Colonic mucosa (tissue), 4 donors: ENCODE data around the gene TTC27. TPM values are rescaled to one million over a fixed set of nuclear protein-coding genes. Genes with fewer than 3 reads are reported as not detected.

Source experiments
- DNase-seq: peaks from one replicate; pipeline ENCODE4 v3.0.0-alpha.2; 2020
- H3K27ac ChIP-seq: fragments of 200-600 bp; one replicate; pipeline ENCODE4 v1.8.0; 2021
- H3K27me3 ChIP-seq: fragments of 200-600 bp; one replicate; pipeline ENCODE4 v1.8.0; 2021
- H3K36me3 ChIP-seq: fragments of 200-600 bp; one replicate; pipeline ENCODE4 v1.8.0; 2021
- H3K4me1 ChIP-seq: fragments of 200-600 bp; one replicate; pipeline ENCODE4 v1.8.0; 2021; ENCODE audit warnings: mild to moderate bottlenecking
- H3K4me3 ChIP-seq: fragments of 200-600 bp; one replicate; pipeline ENCODE4 v1.8.0; 2021
- H3K9ac ChIP-seq, 2 donors: one replicate each; pipeline ENCODE4 v1.7.0; 2013; ENCODE audit warnings: control low read depth in 2 of 2, low read depth in 2 of 2, low read length in 2 of 2
- H3K9me3 ChIP-seq: fragments of 200-600 bp; one replicate; pipeline ENCODE4 v1.8.0; 2021
- intact Hi-C: fragments of 100-400 bp; cut with DNase I; formaldehyde crosslinking; loops from one replicate; pipeline ENCODE4 v1.14.1; 2022
- total RNA-seq, 2 donors: library from RNA; stranded (reverse); fragmentation: NEBNext Ultra II Directional in 1 of 2; extraction: Animal tissue kit (Norgen Biotek cat#: 25700) in 1 of 2; gene quantifications; one replicate each; pipeline ENCODE4 v1.2.1, GENCODE V29; 2021
- TF ChIP-seq, protein P1 (sequence below): fragments of 200-600 bp; IDR thresholded peaks from one replicate; pipeline ENCODE4 v1.8.0; 2022; ENCODE audit warnings: antibody characterized with exemption, mild to moderate bottlenecking
- donor health status: healthy.
- donor health status: DM: no; HTN: no; CAD: no.
- donor health status: DM: no; HTN: no; CAD: no.

The TTC27 gene
- total RNA-seq, 2 donors from 2014 or later: 10.0 to 15.5 TPM

- DNase-seq: no peak
- TF ChIP-seq, protein P1, sequence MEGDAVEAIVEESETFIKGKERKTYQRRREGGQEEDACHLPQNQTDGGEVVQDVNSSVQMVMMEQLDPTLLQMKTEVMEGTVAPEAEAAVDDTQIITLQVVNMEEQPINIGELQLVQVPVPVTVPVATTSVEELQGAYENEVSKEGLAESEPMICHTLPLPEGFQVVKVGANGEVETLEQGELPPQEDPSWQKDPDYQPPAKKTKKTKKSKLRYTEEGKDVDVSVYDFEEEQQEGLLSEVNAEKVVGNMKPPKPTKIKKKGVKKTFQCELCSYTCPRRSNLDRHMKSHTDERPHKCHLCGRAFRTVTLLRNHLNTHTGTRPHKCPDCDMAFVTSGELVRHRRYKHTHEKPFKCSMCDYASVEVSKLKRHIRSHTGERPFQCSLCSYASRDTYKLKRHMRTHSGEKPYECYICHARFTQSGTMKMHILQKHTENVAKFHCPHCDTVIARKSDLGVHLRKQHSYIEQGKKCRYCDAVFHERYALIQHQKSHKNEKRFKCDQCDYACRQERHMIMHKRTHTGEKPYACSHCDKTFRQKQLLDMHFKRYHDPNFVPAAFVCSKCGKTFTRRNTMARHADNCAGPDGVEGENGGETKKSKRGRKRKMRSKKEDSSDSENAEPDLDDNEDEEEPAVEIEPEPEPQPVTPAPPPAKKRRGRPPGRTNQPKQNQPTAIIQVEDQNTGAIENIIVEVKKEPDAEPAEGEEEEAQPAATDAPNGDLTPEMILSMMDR: no peak
- Histone ChIP-seq H3K27ac (no peak overlapping the region), H3K9ac (no peak overlapping the region), H3K4me1 (no peaks in the 10 kb centered on the region), H3K27me3 (no peaks in the 10 kb centered on the region), H3K36me3 (no peaks in the 10 kb centered on the region), H3K9me3 (no peaks in the 10 kb centered on the region), H3K4me3 (no peak overlapping the region)
- intact Hi-C loops: no loop called here
Measured at GRCh38 chr2:32755666-32756065, 127.8 kb downstream of the TTC27 start.

GRCh38 chr2:32756074-32756727 lies 128.4 kb downstream of the TTC27 start:
- Histone ChIP-seq H3K9me3 (no peaks in the 10 kb centered on the region), H3K27me3 (no peaks in the 10 kb centered on the region), H3K9ac (no peak overlapping the region), H3K36me3 (no peaks in the 10 kb centered on the region), H3K27ac (no peak overlapping the region), H3K4me1 (no peaks in the 10 kb centered on the region), H3K4me3 (no peak overlapping the region)
- intact Hi-C loops: no loop called here
- TF ChIP-seq, protein P1: no peak
- no peak for DNase-seq

- no peaks in the 10 kb centered on the region for H3K9me3 ChIP-seq
- TF ChIP-seq, protein P1: no peak
- H3K36me3 ChIP-seq: no peaks in the 10 kb centered on the region
- no peak overlapping the region for H3K4me3 ChIP-seq
- no peak overlapping the region for H3K27ac ChIP-seq
- H3K9ac ChIP-seq: no peak overlapping the region
- DNase-seq: no peak
- intact Hi-C loops: no loop called here
- no peaks in the 10 kb centered on the region for H3K27me3 ChIP-seq
- no peaks in the 10 kb centered on the region for H3K4me1 ChIP-seq
Measured at GRCh38 chr2:32758232-32758631, 130.4 kb downstream of the TTC27 start.

DNA sequence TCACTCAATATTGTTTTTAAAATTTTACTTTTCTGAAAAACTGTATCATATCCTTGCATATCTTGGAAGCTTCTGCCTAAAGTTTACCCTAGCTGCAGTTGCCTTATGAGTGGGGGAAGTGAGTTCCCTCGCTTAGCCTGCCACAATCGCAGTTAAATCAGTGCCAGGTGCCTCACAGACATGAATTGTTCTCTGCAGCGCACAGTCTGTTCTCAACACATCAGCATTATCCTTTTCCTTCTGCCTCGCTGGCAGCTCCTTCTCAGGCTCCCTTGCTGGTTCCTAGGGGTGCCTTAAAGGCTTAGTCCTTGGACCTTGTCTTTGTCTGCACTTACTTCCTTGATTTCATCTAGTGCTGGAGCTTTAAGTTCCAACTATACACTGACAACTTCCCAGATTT lies 132.8 kb downstream of the TTC27 start:
- no peaks in the 10 kb centered on the region for H3K4me1 ChIP-seq
- TF ChIP-seq, protein P1: no peak
- no peak overlapping the region for H3K9ac ChIP-seq
- H3K9me3 ChIP-seq: no peaks in the 10 kb centered on the region
- no peak overlapping the region for H3K4me3 ChIP-seq
- no peaks in the 10 kb centered on the region for H3K36me3 ChIP-seq
- H3K27ac ChIP-seq: no peak overlapping the region
- no peaks in the 10 kb centered on the region for H3K27me3 ChIP-seq
- DNase-seq: no peak
- intact Hi-C loops: no loop called here

DNA sequence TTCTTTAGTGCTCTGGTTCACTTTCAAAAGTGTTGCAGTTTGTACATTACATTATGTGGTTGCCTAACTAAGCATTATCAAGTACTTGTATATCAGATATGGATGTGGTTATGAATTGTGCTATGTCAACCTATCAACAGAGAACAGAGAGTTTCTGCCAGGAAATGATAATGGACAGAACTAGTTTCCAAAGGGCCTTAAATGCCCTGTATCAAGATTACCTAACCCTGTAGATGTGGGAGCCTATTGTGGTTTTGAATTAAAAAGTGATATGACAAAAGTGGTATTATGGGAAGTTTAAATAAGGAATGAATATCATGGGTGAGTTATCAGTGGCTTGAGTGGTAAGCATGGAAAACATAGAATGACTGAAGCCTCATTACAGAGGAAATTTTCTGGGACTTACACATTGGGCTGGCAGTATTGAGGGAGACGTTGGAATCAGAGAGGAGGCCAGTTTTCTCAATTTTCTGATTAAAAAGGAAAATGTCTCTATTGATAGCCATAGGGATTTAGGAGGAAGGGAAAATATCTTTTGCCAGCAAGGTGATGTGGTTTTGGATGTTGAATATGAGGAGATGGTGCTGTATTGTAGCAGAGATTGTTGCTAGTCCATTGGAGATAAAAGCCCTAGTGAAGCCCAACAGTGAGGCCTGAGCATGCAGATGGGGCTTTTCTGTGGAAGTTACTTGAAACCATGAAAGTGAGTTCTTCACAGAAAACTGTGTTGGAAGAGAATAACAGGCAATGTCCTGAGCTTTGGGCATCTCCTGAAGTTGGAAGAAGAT lies 140.7 kb downstream of the TTC27 start:
- Histone ChIP-seq H3K4me1 (no peaks in the 10 kb centered on the region), H3K9me3 (no peaks in the 10 kb centered on the region), H3K4me3 (no peak overlapping the region), H3K27me3 (no peaks in the 10 kb centered on the region), H3K9ac (no peak overlapping the region), H3K36me3 (no peaks in the 10 kb centered on the region), H3K27ac (no peak overlapping the region)
- intact Hi-C loops: no loop called here
- DNase-seq: no peak
- TF ChIP-seq, protein P1: no peak
